SU-DHL-6 (cell line): ENCODE results near the gene SNCB.

Experiments
- CTCF ChIP-seq: fragments of 200-600 bp; sonication (generic); IDR thresholded peaks from one replicate; pipeline ENCODE4 v1.5.1; 2017; ENCODE audit warnings: antibody characterized with exemption, mild to moderate bottlenecking, low read length, moderate library complexity; ENCODE audit not compliant: insufficient read depth, poor library complexity, severe bottlenecking
- EZH2phosphoT487 ChIP-seq: fragments of 200-600 bp; sonication (generic), shearing (Covaris generic); conservative IDR thresholded peaks from 2 replicates; pipeline ENCODE4 v1.6.1; 2018; ENCODE audit warnings: mild to moderate bottlenecking, antibody characterized with exemption, low read length, moderate library complexity, mixed read lengths

GRCh38 chr5:176590035-176590717, 40.2 kb downstream of the SNCB start:
- TF ChIP-seq CTCF (no peak), EZH2phosphoT487 (no peak)
